Measurements from ENCODE around the gene TANC2. TPM values are rescaled to one million over a fixed set of nuclear protein-coding genes. Genes with fewer than 3 reads are reported as not detected.

TANC2 gene
- total and polyA plus RNA-seq, 10 donors = 0.47 to 35.8 (median 19.0) TPM

GRCh38 chr17:62998665-62999393 is 32.8 kb downstream of the TANC2 start:
- intact Hi-C loops (cut with DNase I; ENCODE audit: low total_unique reads) = no loop called here
- H3K27ac ChIP-seq = no peak overlapping the region
- no peak for TF ChIP-seq POLR2A (IDR thresholded peaks at IDR 0.05)
- TF ChIP-seq CTCF (IDR thresholded peaks at IDR 0.05 in 8 of 11, conservative IDR thresholded peaks at IDR 0.05 in 3 of 11) = no peak
- no peak for TF ChIP-seq POLR2AphosphoS5 (IDR thresholded peaks at IDR 0.05)
- DNase-seq = no peak
- H3K36me3 ChIP-seq = no peaks in the 10 kb centered on the region
- H3K27me3 ChIP-seq (replicated peaks in 1 of 7) = no peaks in the 10 kb centered on the region
- no peak overlapping the region for H3K4me3 ChIP-seq
- WGBS, 5 donors = 86 to 100% (median 97%) methylated on average over 1 of the region's 1 CpG
- H3K4me1 ChIP-seq = peaks cover 0 to 23% (median 5%) of the 10 kb centered on the region in 6 donors
- H3K9me3 ChIP-seq = no peaks in the 10 kb centered on the region

- H3K27ac ChIP-seq = no peak overlapping the region
- TF ChIP-seq POLR2A (IDR thresholded peaks at IDR 0.05) = no peak
- no peak for TF ChIP-seq CTCF (IDR thresholded peaks at IDR 0.05 in 8 of 11, conservative IDR thresholded peaks at IDR 0.05 in 3 of 11)
- TF ChIP-seq POLR2AphosphoS5 (IDR thresholded peaks at IDR 0.05) = no peak
- DNase-seq = no peak
- 92 to 97% (median 92%) methylated on average over 3 of the region's 3 CpGs for WGBS, 5 donors
- H3K36me3 ChIP-seq = no peaks in the 10 kb centered on the region
- H3K27me3 ChIP-seq (replicated peaks in 1 of 7) = no peaks in the 10 kb centered on the region
- H3K4me1 ChIP-seq = peaks cover 0 to 20% (median 5%) of the 10 kb centered on the region in 6 donors
- no peaks in the 10 kb centered on the region for H3K9me3 ChIP-seq
- no peak overlapping the region for H3K4me3 ChIP-seq
- intact Hi-C loops (cut with DNase I; ENCODE audit: low total_unique reads) = no loop called here
Measured at GRCh38 chr17:62999736-63000135, 33.7 kb downstream of the TANC2 start.

- Histone ChIP-seq H3K9me3 (no peaks in the 10 kb centered on the region), H3K27ac (no peak overlapping the region), H3K36me3 (no peaks in the 10 kb centered on the region), H3K4me3 (no peak overlapping the region), H3K27me3 (replicated peaks in 1 of 7) (no peaks in the 10 kb centered on the region), H3K4me1 (no peaks in the 10 kb centered on the region)
- intact Hi-C loops (cut with DNase I; ENCODE audit: low total_unique reads) = no loop called here
- TF ChIP-seq POLR2AphosphoS5 (IDR thresholded peaks at IDR 0.05) (no peak), CTCF (IDR thresholded peaks at IDR 0.05 in 8 of 11, conservative IDR thresholded peaks at IDR 0.05 in 3 of 11) (no peak), POLR2A (IDR thresholded peaks at IDR 0.05) (no peak)
- 92 to 99% (median 94%) methylated on average over 5 of the region's 5 CpGs for WGBS, 5 donors
- DNase-seq = no peak
Measured at GRCh38 chr17:63001689-63002394, 35.8 kb downstream of the TANC2 start.

GRCh38 chr17:63002625-63003024 is 36.6 kb downstream of the TANC2 start:
- TF ChIP-seq POLR2A (IDR thresholded peaks at IDR 0.05) (no peak), POLR2AphosphoS5 (IDR thresholded peaks at IDR 0.05) (no peak)
- H3K27ac ChIP-seq = no peak overlapping the region
- no peaks in the 10 kb centered on the region for H3K27me3 ChIP-seq (replicated peaks in 1 of 7)
- intact Hi-C loops (cut with DNase I; ENCODE audit: low total_unique reads) = no loop called here
- no peak for DNase-seq
- no peaks in the 10 kb centered on the region for H3K4me1 ChIP-seq
- WGBS, 5 donors = 88 to 96% (median 93%) methylated on average over 2 of the region's 2 CpGs
- no peaks in the 10 kb centered on the region for H3K9me3 ChIP-seq
- H3K36me3 ChIP-seq = no peaks in the 10 kb centered on the region
- H3K4me3 ChIP-seq = no peak overlapping the region

Measured in spleen (tissue), 11 donors.